ENCODE results near the gene AP3S2.
"Not testable (repeated sequence)": the region's sequence is repeated elsewhere in the genome, so short reads cannot be mapped to it uniquely, and the experiment has no call there.

The AP3S2 gene

DNA sequence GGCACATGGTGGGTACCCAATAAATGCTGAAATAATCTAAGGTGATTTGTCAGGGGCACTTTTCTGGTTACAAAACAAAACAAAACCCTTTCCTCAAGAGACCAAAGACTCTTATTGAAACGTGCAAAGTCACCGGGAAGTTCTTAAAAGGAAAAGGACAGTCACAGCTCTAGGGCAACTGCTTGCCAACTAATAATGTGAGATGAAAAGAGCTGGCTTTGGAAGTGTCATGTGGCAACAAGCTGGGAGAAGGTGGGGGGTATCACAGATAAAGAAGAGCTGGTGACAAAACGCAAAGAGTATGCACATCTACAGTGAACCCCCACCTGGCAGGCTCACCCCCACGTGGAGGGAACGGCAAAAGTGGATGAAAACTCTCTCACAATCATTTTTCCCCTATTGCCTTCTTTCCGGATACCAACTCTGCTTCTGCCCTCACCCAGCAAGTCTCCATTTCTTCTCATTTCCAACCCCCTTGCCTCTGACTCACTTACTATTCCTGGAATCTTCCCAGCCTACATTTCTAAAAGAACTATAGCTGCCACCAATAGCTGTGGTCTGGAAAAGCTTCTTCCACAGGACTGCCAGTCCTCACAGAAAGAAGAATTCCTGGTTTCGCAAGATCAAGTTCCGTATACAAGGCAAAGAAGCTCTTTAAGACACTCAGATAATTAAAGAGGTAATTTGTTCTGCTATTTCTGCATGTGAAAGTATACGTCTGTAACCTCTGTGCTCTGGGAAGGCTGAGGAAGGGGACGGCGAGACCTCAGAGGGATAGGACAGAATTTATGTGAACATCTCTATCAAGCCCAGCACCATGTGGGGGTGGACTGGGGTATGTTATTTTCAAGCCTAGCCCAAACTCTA, 57.3 kb downstream of the AP3S2 start:
- in situ Hi-C loops (cut with MboI; ENCODE audit: low sequenced_read_pairs): no loop called here

GRCh38 chr15:89835176-89835564, 58.6 kb downstream of the AP3S2 start:
- in situ Hi-C loops (cut with MboI; ENCODE audit: low sequenced_read_pairs): no loop called here

- in situ Hi-C loops (cut with MboI; ENCODE audit: low sequenced_read_pairs): not testable (repeated sequence)
These were observed 59.2 kb downstream of the AP3S2 start for GRCh38 chr15:89834465-89835175.

GRCh38 chr15:89833966-89834365, 59.8 kb downstream of the AP3S2 start:
- in situ Hi-C loops (cut with MboI; ENCODE audit: low sequenced_read_pairs): no loop called here

- in situ Hi-C loops (cut with MboI; ENCODE audit: low sequenced_read_pairs): no loop called here
These were observed 63.2 kb downstream of the AP3S2 start for GRCh38 chr15:89830639-89831038.

GRCh38 chr15:89829616-89830440, 64.0 kb downstream of the AP3S2 start:
- in situ Hi-C loops (cut with MboI; ENCODE audit: low sequenced_read_pairs): no loop called here

DNA sequence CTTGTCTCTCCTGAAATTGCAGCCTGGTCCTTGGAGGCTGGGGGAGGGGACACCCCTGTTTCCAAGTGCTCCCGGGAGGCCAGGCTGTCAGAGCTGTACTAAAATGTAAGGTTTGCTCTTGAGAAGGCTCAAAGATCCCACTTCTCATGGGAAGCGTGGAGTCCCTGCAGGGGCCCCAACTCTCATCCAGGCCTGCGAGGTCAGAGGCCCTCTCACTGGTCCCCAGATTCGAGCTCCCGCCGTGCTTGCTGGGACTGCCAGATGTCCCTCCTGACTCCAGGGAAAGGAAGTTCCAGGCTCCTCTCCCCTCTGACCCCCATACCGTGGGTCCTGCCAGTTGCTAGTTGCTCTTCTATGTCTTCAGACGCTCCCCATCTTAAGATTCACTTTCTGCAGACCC, 64.6 kb downstream of the AP3S2 start:
- in situ Hi-C loops (cut with MboI; ENCODE audit: low sequenced_read_pairs): no loop called here

DNA sequence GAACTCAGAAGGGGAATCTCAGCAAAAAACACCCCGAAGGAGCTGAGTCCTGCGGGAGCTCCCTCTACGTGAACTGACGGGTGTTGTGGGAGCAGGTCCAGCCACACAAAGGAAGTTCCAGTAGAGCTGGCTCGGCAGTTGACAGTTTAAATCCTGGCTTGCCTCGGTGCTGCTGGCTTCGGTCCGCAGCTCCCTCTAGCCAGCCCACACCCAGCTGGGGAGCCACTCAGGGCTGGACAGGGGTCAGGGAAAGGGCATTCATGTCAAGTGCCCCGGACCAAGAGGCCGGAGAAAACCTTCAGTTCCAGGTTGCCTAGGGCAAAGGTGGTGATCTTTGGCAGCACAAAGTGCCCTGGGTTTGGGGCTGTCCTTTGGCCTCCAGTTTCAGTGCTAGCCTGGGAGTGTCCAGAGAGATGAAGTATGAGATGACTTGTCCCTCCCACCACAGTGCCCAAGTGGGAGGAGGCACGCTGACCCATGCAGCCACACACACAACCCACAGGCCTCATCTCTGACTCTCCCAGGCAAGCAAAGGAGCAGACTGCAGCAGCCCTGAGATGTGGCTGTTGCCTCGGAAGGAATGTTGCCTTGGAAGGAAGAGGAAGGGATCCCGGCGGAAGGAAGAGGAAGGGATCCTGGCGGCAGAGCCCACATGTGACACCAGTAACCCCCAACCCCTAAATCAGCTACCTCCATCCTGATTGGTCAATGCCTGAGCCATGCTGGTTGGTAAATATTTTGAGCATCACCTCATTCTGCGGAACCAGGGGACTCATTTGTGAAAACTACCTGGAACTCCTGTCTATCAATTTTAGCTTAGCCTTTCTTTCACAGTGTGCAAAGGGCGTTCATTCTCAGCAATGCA, 65.3 kb downstream of the AP3S2 start:
- in situ Hi-C loops (cut with MboI; ENCODE audit: low sequenced_read_pairs): no loop called here

GRCh38 chr15:89827829-89828228, 66.0 kb downstream of the AP3S2 start:
- in situ Hi-C loops (cut with MboI; ENCODE audit: low sequenced_read_pairs): no loop called here

GRCh38 chr15:89826671-89827655, 66.8 kb downstream of the AP3S2 start:
- in situ Hi-C loops (cut with MboI; ENCODE audit: low sequenced_read_pairs): no loop called here

DNA sequence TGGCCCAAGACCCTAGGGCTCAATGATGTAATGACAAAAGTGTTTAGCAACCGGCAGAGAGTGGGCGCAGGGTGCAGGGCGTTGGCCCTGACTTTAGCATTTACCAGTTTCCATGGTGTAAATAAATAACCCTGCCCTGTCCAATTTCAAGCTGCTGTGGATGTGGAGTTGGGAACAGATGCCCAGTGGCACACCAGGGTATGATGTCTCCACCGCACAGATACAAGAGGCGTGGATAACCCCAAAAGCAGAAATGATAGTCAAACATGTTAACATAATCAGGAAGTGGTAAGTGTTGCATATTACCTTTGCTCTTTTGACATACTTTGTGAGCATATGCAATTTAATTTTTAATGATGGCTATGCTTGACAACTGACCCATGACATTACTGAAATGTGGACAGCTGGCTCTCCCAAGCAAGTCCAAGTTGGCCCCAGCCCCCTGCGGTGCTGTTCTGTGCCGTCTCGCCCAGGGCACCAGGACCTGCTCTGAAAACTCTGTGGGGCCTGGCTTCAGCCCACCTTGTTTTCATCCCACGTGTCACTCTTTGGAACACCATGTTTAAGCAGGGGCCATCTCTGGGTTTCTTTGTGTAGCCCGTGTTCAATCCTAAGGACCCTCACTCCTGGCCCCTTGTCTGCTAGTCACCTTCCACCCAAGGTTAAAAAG, 68.4 kb downstream of the AP3S2 start:
- in situ Hi-C loops (cut with MboI; ENCODE audit: low sequenced_read_pairs): no loop called here

DNA sequence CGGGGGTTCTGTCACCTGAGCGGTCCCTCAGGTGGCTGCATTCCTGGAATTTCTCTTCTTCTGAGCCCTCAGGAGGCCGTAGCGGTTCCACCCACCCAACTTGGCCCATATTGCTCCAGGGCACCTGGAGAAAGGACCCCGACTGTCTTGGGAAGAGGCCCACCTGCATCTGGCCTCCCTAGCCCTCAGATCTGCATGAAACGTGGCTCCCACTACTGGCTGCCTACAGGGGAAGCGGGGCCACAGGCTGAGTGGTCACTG, 69.3 kb downstream of the AP3S2 start:
- in situ Hi-C loops (cut with MboI; ENCODE audit: low sequenced_read_pairs): no loop called here

- in situ Hi-C loops (cut with MboI; ENCODE audit: low sequenced_read_pairs): no loop called here
These were observed 69.8 kb downstream of the AP3S2 start for GRCh38 chr15:89823836-89824606.

DNA sequence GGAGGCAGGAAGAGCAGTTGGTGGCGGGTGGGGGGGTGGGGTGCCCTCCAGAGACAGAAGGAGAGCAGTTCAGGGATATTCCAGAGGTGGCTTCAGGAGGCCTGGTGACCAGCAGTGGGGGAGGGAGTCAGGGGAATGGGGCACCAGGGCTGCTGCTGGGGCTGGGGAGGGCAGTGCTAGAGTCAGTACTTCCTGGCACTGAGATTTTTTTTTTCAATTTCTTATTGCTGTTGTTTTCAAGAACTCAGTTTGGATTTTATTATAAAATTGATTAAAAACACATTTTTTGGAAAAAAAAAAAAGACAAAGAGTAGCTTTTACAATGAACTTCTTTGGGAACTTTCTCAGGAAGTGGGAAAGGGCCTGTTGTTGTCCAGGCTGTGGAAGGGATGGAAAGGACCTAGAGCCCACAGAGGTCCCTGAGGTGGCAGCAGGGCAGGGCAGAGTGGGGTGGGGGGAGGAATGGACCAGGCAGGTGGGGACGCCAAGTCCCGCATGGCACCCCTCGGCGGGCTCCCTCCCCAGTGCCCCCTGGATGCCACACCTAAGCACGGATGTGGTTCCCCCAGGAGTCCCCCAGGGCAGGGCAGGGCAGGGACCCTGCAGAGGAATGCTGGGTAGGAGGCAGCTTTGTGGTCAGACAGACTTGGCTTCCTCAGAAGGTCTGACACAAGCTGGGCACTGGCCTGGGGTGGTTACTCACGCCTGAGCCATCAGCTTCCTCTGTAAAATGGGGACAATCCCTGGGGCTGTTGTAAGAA, 70.7 kb downstream of the AP3S2 start:
- in situ Hi-C loops (cut with MboI; ENCODE audit: low sequenced_read_pairs): no loop called here

- in situ Hi-C loops (cut with MboI; ENCODE audit: low sequenced_read_pairs): no loop called here
These were observed 71.2 kb downstream of the AP3S2 start for GRCh38 chr15:89822611-89822950.

DNA sequence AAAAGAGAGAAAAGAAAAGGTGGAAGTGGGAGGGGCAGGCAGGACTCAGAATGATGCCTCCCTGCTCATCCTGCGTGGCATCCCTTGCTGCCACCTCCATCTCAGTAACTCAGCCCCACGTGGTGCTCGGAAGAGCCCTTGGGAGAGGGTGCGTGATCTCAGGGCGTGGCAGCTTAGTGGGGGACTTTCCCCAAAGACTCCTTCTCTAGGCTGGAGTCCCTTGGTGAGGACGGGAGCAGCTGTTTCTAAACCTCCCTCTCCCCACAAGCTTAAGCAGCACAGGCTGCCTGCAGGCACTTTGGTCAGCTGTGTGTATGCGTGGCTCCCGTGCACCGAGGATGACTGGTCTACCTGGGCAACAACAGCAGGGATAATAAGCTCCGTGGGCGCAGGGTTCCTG, 71.8 kb downstream of the AP3S2 start:
- in situ Hi-C loops (cut with MboI; ENCODE audit: low sequenced_read_pairs): no loop called here

GRCh38 chr15:89820666-89821611, 72.9 kb downstream of the AP3S2 start:
- in situ Hi-C loops (cut with MboI; ENCODE audit: low sequenced_read_pairs): no loop called here

Measured in HL-60/S4 (cell line).